Nephron (organoid): ENCODE results near the gene CEBPZ.
A peak's percentile ranks its signal among the peaks of the same experiment; 100 is the strongest.

Experiments used
- H3K27ac Mint-ChIP-seq, 3 experiments: 2 replicates each; pipeline ENCODE4 v1.8.0; 2020; ENCODE audit warnings: mixed read lengths in 3 of 3, mild to moderate bottlenecking in 2 of 3, moderate library complexity in 1 of 3
- H3K27me3 Mint-ChIP-seq: 2 replicates; pipeline ENCODE4 v1.8.0; 2021; ENCODE audit warnings: low read depth, mild to moderate bottlenecking, moderate library complexity, mixed read lengths
- H3K36me3 Mint-ChIP-seq: 2 replicates; pipeline ENCODE4 v1.8.0; 2020; ENCODE audit warnings: low read depth, mixed read lengths
- H3K4me1 Mint-ChIP-seq: 2 replicates; pipeline ENCODE4 v1.8.0; 2020; ENCODE audit warnings: mixed read lengths
- H3K4me3 Mint-ChIP-seq, 3 experiments: 2 replicates each; pipeline ENCODE4 v1.8.0; 2020; ENCODE audit warnings: mild to moderate bottlenecking in 3 of 3, mixed read lengths in 3 of 3, moderate library complexity in 2 of 3
- H3K9me3 Mint-ChIP-seq: 2 replicates; pipeline ENCODE4 v1.8.0; 2020; ENCODE audit warnings: mixed read lengths
- TF ChIP-seq, protein P1 (sequence below), 3 experiments: fragments of 200-600 bp; sonication (generic); IDR thresholded peaks; one replicate each; pipeline ENCODE4 v1.5.0; 2021; ENCODE audit warnings: antibody characterized with exemption in 3 of 3; ENCODE audit not compliant: unreplicated experiment in 3 of 3

The CEBPZ gene

GRCh38 chr2:37180640-37181039 lies 50.8 kb downstream of the CEBPZ start:
- Mint-ChIP-seq H3K27me3 (peaks cover 3% of the 10 kb centered on the region), H3K27ac (no peak overlapping the region), H3K9me3 (no peaks in the 10 kb centered on the region), H3K36me3 (no peaks in the 10 kb centered on the region), H3K4me1 (peaks cover 9% of the 10 kb centered on the region), H3K4me3 (no peak overlapping the region)
- TF ChIP-seq, protein P1, sequence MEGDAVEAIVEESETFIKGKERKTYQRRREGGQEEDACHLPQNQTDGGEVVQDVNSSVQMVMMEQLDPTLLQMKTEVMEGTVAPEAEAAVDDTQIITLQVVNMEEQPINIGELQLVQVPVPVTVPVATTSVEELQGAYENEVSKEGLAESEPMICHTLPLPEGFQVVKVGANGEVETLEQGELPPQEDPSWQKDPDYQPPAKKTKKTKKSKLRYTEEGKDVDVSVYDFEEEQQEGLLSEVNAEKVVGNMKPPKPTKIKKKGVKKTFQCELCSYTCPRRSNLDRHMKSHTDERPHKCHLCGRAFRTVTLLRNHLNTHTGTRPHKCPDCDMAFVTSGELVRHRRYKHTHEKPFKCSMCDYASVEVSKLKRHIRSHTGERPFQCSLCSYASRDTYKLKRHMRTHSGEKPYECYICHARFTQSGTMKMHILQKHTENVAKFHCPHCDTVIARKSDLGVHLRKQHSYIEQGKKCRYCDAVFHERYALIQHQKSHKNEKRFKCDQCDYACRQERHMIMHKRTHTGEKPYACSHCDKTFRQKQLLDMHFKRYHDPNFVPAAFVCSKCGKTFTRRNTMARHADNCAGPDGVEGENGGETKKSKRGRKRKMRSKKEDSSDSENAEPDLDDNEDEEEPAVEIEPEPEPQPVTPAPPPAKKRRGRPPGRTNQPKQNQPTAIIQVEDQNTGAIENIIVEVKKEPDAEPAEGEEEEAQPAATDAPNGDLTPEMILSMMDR (IDR thresholded peaks at IDR 0.05; ENCODE audit: unreplicated experiment in 3 of 3), result no peak

DNA sequence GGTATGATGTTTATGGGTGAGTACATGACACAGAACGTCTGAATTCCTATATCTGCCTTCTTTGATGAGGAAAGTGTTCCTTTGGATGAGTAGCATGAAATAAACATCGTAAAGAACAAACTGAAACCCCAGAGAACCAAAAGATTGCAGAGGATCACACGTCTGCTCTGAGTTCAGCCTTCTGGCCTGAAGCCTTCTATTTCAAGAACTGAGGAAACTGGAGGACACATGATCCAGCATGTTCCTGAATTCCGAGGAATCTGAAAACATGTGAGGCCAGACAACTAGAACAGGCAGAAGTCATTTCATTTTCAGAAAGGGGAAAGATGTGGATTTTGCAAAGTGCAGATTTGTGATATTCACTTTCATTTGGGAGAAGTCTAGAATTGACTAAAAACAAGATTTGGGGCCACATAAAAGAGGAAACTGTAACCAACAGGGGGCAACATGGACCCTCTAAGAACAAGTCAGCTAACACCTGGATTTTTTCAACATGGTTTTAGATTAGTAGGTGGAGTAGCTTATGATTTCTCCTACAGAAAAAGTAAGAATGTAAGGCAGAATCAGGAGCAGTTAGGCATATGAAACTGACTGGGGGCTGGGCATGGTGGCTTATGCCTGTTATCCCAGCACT lies 51.3 kb downstream of the CEBPZ start:
- Mint-ChIP-seq H3K4me3 (no peak overlapping the region), H3K9me3 (no peaks in the 10 kb centered on the region), H3K27me3 (peaks cover 3% of the 10 kb centered on the region), H3K36me3 (no peaks in the 10 kb centered on the region), H3K27ac (no peak overlapping the region), H3K4me1 (peaks cover 9% of the 10 kb centered on the region)
- TF ChIP-seq, protein P1 (IDR thresholded peaks at IDR 0.05; ENCODE audit: unreplicated experiment in 3 of 3), result no peak

- H3K36me3 Mint-ChIP-seq, result no peaks in the 10 kb centered on the region
- no peaks in the 10 kb centered on the region for H3K4me1 Mint-ChIP-seq
- H3K27ac Mint-ChIP-seq, result no peak overlapping the region
- H3K4me3 Mint-ChIP-seq, result no peak overlapping the region
- TF ChIP-seq, protein P1 (IDR thresholded peaks at IDR 0.05; ENCODE audit: unreplicated experiment in 3 of 3), result no peak
- no peaks in the 10 kb centered on the region for H3K27me3 Mint-ChIP-seq
- H3K9me3 Mint-ChIP-seq, result no peaks in the 10 kb centered on the region
Measured at GRCh38 chr2:37173741-37174140, 57.7 kb downstream of the CEBPZ start.

- Mint-ChIP-seq H3K27me3 (no peaks in the 10 kb centered on the region), H3K27ac (no peak overlapping the region), H3K4me1 (no peaks in the 10 kb centered on the region), H3K36me3 (no peaks in the 10 kb centered on the region), H3K9me3 (no peaks in the 10 kb centered on the region), H3K4me3 (no peak overlapping the region)
- TF ChIP-seq, protein P1 (IDR thresholded peaks at IDR 0.05; ENCODE audit: unreplicated experiment in 3 of 3), result no peak
Measured at GRCh38 chr2:37171624-37171950, 59.8 kb downstream of the CEBPZ start.

- Mint-ChIP-seq H3K4me3 (no peak overlapping the region), H3K9me3 (peaks cover 17% of the 10 kb centered on the region), H3K27ac (no peak overlapping the region), H3K27me3 (no peaks in the 10 kb centered on the region), H3K36me3 (peaks cover 10% of the 10 kb centered on the region), H3K4me1 (no peaks in the 10 kb centered on the region)
- TF ChIP-seq, protein P1 (IDR thresholded peaks at IDR 0.05; ENCODE audit: unreplicated experiment in 3 of 3), result peak; percentile 47 to 63 (median 48)
Measured at GRCh38 chr2:37168217-37168981, 63.0 kb downstream of the CEBPZ start.
